ENCODE measurements around the gene SUN1. TPM values are rescaled to one million over a fixed set of nuclear protein-coding genes. Genes with fewer than 3 reads are reported as not detected.

The SUN1 gene
- total and polyA plus RNA-seq, 4 donors, result 24.8 to 162 (median 40.1) TPM

- Histone ChIP-seq H3K27me3 (ENCODE audit: control insufficient read depth in 4 of 4, insufficient read depth in 4 of 4, low read length in 3 of 4) (no peaks in the 10 kb centered on the region), H3K4me1 (ENCODE audit: control insufficient read depth in 4 of 4, insufficient read depth in 4 of 4, low read length in 3 of 4) (peaks cover 12 to 57% (median 37%) of the 10 kb centered on the region in 4 donors), H3K9ac (ENCODE audit: low read depth in 1 of 2, low read length in 2 of 2) (no peak overlapping the region), H3K9me3 (ENCODE audit: control insufficient read depth in 4 of 4, low read length in 3 of 4) (no peaks in the 10 kb centered on the region), H3K4me3 (ENCODE audit: low read depth in 1 of 3, low read length in 3 of 3) (peak overlapping the region in 1 of 3 donors; percentile 98), H3K27ac (ENCODE audit: low read depth in 1 of 2, low read length in 2 of 2) (peak overlapping the region; percentile 50 to 73), H3K36me3 (ENCODE audit: control insufficient read depth in 4 of 4, insufficient read depth in 3 of 4, low read depth in 1 of 4, low read length in 3 of 4) (no peaks in the 10 kb centered on the region)
- TF ChIP-seq GABPA (IDR thresholded peaks at IDR 0.05 in 1 of 2, conservative IDR thresholded peaks at IDR 0.05 in 1 of 2), result no peak
- no peak for TF ChIP-seq CTCF (IDR thresholded peaks at IDR 0.05; ENCODE audit: low read depth, low read length, missing input control)
- no peak for TF ChIP-seq YY1 (IDR thresholded peaks at IDR 0.05)
- no peak for TF ChIP-seq TAF1 (conservative IDR thresholded peaks at IDR 0.05)
- no peak for TF ChIP-seq ATF3 (IDR thresholded peaks at IDR 0.05)
- TF ChIP-seq SP1 (IDR thresholded peaks at IDR 0.05), result peak; percentile 48
- TF ChIP-seq JUND (IDR thresholded peaks at IDR 0.05), result no peak
- peak; percentile 95 for DNase-seq (ENCODE audit: low spot score)
- WGBS, result under 1% methylated on average over 51 of the region's 51 CpGs
Observed at GRCh38 chr7:816300-816750, 16.0 kb upstream of the SUN1 start.

GRCh38 chr7:816751-817671 lies 15.3 kb upstream of the SUN1 start:
- H3K4me1 ChIP-seq (ENCODE audit: control insufficient read depth in 4 of 4, insufficient read depth in 4 of 4, low read length in 3 of 4), result peaks cover 12 to 59% (median 40%) of the 10 kb centered on the region in 4 donors
- peak overlapping the region; percentile 63 to 98 (median 75) for H3K4me3 ChIP-seq (ENCODE audit: low read depth in 1 of 3, low read length in 3 of 3)
- under 1% methylated on average over 88 of the region's 88 CpGs for WGBS
- no peaks in the 10 kb centered on the region for H3K27me3 ChIP-seq (ENCODE audit: control insufficient read depth in 4 of 4, insufficient read depth in 4 of 4, low read length in 3 of 4)
- peak overlapping the region; percentile 75 to 90 for H3K9ac ChIP-seq (ENCODE audit: low read depth in 1 of 2, low read length in 2 of 2)
- no peaks in the 10 kb centered on the region for H3K36me3 ChIP-seq (ENCODE audit: control insufficient read depth in 4 of 4, insufficient read depth in 3 of 4, low read depth in 1 of 4, low read length in 3 of 4)
- H3K9me3 ChIP-seq (ENCODE audit: control insufficient read depth in 4 of 4, low read length in 3 of 4), result no peaks in the 10 kb centered on the region
- H3K27ac ChIP-seq (ENCODE audit: low read depth in 1 of 2, low read length in 2 of 2), result peak overlapping the region; percentile 91 to 95
- TF ChIP-seq, protein P1, sequence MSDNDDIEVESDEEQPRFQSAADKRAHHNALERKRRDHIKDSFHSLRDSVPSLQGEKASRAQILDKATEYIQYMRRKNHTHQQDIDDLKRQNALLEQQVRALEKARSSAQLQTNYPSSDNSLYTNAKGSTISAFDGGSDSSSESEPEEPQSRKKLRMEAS (IDR thresholded peaks at IDR 0.05), result no peak
- TF ChIP-seq, protein P2, sequence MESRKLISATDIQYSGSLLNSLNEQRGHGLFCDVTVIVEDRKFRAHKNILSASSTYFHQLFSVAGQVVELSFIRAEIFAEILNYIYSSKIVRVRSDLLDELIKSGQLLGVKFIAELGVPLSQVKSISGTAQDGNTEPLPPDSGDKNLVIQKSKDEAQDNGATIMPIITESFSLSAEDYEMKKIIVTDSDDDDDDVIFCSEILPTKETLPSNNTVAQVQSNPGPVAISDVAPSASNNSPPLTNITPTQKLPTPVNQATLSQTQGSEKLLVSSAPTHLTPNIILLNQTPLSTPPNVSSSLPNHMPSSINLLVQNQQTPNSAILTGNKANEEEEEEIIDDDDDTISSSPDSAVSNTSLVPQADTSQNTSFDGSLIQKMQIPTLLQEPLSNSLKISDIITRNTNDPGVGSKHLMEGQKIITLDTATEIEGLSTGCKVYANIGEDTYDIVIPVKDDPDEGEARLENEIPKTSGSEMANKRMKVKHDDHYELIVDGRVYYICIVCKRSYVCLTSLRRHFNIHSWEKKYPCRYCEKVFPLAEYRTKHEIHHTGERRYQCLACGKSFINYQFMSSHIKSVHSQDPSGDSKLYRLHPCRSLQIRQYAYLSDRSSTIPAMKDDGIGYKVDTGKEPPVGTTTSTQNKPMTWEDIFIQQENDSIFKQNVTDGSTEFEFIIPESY (IDR thresholded peaks at IDR 0.05), result no peak
- no peak for TF ChIP-seq RAD21 (IDR thresholded peaks at IDR 0.05)
- TF ChIP-seq NR2F2 (IDR thresholded peaks at IDR 0.05), result no peak
- no peak for TF ChIP-seq JUND (IDR thresholded peaks at IDR 0.05)
- no peak for TF ChIP-seq CTCF (IDR thresholded peaks at IDR 0.05; ENCODE audit: low read depth, low read length, missing input control)
- peak; percentile 46 for DNase-seq (ENCODE audit: low spot score)
